Lower leg skin (tissue), 3 donors: ENCODE results near the gene IPO13.

Experiments
- CTCF ChIP-seq, 3 donors: fragments of 450-650 bp; IDR thresholded peaks; one replicate each; pipeline ENCODE4 v1.5.1; 2016; ENCODE audit warnings: antibody characterized with exemption in 3 of 3, mild to moderate bottlenecking in 3 of 3, moderate library complexity in 2 of 3
- POLR2A ChIP-seq, 2 donors: fragments of 450-650 bp; IDR thresholded peaks; one replicate each; pipeline ENCODE4 v1.6.1; 2016 to 2017; ENCODE audit warnings: antibody characterized with exemption in 2 of 2, mild to moderate bottlenecking in 1 of 2, moderate library complexity in 1 of 2

GRCh38 chr1:43975249-43975961 is 28.7 kb downstream of the IPO13 start:
- no peak for TF ChIP-seq CTCF (IDR thresholded peaks at IDR 0.05)
- TF ChIP-seq POLR2A (IDR thresholded peaks at IDR 0.05), result no peak
